GM19397 (cell line): ENCODE data around the gene SUDS3.
"Not testable (repeated sequence)": the region's sequence is repeated elsewhere in the genome, so short reads cannot be mapped to it uniquely, and the experiment has no call there.

ENCODE experiments used
- ATAC-seq: cut with Tn5 transposase; IDR thresholded peaks from one replicate; pipeline ENCODE4 v1.9.1; 2021; ENCODE audit warnings: mild to moderate bottlenecking, moderate library complexity; ENCODE audit not compliant: unreplicated experiment

The SUDS3 gene, protein sequence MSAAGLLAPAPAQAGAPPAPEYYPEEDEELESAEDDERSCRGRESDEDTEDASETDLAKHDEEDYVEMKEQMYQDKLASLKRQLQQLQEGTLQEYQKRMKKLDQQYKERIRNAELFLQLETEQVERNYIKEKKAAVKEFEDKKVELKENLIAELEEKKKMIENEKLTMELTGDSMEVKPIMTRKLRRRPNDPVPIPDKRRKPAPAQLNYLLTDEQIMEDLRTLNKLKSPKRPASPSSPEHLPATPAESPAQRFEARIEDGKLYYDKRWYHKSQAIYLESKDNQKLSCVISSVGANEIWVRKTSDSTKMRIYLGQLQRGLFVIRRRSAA

DNA sequence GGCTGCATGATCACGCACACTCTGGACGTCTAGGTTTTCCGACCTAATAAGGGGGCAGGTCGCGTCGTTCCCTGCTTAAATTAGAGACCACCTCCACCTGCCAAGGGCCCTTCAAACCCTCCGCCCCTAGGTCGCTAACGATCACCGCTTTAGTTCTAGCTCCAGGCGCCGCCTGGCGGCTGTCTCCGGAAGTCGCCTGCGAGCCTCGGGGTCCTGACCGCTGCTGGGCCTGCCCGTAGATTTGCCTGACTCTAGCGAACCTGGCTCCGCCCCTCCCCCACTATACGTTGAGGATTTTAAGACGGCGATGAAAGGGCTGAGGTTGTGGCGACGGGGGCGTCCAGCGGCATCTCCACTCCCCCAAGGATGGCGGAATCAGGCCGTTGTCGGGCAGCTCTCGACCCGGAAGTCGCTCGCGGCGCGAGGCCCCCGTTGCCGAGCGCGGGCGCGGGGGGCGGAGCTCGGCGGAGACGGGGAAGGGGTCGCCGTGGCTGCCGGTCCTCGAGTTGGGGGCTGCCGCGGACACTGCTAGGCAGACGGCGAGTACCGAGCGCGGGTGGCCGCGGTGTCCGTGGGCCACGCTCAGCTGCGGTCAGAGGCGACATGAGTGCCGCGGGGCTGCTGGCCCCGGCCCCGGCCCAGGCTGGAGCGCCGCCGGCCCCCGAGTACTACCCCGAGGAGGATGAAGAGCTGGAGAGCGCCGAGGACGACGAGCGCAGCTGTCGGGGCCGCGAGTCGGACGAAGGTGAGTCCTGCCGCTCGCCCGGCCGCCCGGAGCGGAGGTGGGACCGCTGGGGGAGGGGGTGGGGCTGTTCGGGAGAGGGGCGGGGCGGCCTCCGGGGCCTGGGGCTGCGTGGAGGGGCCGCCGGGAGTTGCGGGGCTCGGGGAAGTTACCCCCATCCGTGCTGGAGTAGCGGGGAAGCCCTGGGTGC is at the start of gene SUDS3:
Gene SUDS3, plus strand, starts transcription at position 467 of the 932 bp plus-strand sequence. Its CDS starts 137 bp downstream, at position 604.
- ATAC-seq: no peak

DNA sequence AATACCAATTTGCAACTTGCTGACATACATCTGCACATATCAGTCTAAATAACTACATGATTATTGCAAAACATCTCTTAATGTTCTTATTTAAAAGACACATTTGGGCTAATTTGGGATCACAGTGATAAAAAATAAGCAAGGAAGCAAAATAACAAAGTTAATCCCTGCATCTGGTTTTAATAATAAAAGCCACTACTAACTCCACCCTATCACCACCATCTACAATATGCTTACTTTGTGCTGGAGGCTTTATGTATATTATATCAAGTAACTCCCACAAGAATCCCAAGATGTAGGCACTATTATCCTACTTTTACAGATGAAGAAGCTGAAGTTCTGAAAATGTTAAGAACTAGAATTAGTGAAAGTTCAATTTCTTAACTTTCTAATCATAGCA is 49.4 kb upstream of the SUDS3 start:
- ATAC-seq: no peak

DNA sequence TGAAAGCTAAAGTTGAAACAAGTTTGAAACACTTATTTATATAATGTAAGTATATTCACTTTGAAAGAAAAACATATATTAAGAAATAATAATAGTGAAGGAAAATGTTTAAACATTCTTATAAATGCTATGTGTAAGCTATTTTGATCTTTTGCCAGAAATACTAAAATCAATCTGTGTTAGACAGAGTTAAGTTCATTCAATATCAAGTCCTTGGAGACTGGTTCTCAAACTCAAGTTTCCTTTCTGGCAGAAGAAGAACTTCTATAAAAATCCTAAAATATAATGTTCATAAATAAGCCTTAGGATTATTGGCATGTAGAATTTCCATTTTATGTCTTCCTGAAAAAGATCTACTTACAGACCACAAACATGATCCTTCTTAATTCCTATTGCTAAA is 49.0 kb upstream of the SUDS3 start:
- ATAC-seq: no peak

DNA sequence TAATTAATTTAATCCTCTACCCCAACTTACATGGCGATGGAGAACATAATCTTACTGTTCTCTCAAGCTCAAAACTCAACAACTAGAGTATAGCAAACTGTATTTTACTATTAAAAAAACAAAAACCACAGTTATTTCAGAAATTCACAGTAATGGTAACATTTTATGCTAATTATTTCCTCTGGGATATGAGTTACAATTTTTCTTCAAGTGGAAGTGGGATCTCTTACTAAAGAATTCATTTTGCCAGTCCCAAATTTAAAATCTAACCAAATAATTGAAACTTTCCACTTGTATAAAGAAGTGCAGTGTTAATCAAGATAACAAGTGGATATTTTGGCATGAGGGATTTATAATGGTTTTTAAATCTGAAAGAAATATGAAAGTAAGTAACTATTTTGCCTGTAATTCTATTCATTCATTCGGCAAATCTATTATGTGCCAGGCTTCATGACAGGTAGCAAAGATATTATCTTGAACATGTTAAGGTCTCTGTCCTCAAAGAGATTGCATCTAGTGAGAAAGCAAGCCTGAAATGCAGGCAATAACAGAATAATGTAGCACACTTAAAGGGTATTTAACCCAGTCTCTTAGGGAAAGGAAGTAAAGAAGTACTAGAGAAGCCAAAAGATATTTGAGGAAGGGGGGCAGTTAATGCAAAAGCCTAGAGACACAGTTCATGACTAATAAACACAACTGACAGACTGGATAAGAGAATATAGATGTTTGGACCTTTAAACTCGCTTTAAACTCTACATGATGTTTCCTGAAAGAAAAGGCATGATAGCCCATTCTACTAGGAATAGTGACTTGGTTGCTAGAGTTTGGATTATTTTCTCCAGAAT is 47.6 kb upstream of the SUDS3 start:
- ATAC-seq: no peak

DNA sequence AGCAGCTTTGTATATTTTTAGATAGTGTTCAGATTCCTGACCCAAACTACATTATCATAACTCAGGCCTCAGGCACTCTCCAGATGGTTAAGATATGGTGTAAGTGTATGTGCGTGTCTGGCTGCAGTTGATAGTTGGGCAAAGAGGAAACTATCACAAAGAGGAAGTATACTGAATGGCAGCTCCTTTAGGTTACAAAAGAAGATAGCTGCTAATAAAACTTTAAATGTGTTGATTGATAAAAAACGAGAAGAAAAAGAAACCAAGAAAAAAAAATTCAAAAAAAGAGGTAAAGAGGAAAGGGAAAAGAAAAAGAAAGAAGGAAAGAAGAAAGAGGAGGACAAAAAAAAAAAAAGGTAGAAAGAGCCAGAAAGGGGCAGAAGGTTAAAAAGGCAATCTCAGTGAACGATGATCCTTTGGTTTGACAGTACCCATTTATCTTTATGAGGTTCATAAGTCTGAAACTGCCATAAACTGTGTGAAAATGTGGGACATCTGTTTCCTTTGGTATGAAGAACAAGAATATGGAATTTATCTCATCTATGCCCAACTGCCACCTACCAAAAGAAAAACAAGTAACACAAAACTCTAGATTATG is 45.8 kb upstream of the SUDS3 start:
- ATAC-seq: peak; percentile 71

DNA sequence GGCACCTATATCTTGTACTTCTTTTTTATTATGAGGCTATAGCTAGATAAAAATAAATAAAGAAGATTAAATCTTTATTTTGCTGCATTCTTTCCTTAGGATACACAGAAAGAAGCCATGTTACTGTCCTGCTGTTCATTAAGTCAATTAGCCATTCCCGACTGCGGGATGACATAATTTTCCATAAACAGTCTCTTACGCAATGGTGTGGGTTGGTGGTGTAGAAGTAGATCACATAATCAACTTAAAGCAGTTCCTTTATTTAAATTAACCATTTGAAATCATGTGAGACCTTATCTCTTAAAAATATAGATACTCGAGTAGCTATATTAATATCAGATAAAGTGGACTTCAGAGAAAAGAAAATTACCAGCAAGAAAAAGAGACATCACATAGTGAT is 43.8 kb upstream of the SUDS3 start:
- ATAC-seq: no peak

DNA sequence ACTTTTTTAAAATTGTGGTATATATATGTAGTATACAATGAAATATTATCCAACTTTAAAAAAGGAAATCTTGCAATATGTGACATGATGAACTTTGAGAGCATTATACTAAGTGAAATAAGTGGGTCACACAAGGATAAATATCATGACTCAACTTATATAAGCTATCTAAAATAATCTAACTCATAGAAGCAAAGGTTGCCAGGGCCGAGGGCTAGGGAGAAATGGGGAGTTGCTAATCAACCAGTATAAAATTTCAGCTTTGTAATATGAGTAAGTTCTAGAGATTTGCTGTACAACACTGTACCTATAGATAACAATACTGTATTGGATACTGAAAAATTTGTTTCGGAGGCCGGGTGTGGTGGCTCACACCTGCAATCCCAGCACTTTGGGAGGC is 42.1 kb upstream of the SUDS3 start:
- no peak for ATAC-seq

DNA sequence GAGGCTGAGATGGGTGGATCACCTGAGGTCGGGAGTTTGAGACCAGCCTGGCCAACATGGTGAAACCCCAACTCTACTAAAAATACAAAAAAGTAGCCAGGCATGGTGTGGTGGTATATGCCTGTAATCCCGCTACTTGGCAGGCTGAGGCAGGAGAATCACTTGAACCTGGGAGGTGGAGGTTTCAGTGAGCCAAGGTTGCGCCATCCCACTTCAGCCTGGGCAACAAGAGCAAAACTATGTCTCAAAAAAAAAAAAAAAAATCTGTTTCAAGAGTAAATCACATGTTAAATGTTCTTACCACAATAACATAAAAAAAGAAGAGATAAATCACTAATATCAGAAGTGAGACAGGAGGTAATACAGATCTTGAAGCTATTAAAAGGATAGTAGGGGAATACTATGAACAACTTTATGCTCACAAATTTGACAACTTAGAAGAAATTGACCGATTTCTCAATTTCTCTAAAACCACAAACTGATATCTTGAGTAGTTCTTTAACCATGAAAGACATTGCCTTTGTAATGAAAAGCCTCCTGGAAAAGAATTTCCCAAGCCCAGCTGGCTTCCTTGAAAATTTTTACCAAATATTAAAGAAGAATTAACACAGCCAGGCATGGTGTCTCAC is 41.3 kb upstream of the SUDS3 start:
- no peak for ATAC-seq

DNA sequence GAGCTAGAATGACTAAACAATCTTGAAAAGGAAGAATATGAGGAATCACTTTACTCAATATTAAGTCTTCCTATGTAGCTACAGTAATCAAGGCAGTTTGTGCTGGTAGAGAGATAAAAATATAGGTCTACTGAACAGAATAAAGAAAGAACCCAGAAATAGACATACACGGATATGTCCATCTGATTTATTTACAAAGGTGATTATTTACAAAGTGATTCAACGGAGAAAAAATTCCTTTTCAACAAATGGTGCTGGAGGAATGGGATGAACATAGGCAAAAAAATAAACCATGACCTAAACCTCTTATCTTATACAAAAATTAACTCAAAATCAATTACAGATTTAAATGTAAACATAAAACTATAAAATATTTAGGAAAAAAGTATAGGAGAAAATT is 40.2 kb upstream of the SUDS3 start:
- ATAC-seq: no peak

DNA sequence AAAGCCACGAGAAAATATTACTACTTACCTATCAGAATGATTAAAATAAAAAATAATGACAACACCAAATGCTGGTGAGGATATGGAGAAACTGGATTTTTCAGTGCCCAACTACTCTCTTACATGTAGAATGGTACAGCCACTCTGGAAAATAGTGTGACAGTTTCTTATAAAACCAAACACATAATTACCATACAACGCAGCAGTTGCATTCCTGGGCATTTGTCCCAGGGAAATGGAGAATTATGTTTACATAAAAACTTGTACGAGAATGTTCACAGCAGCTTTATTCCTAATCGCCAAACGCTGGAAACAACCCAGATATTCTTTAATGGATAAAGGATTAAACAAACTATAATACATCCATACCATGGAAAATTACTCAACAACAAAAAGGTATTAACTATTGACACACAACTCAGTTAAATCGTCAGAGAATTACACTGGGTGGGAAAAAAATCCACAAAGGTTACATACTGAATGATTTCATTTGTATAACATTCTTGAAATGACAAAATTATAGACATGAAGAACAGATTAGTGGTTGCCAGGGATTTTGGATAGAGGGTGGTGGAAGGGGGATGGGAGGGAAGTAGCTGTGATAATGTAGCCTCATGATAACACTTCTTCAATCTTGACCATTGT is 39.0 kb upstream of the SUDS3 start:
- ATAC-seq: no peak

DNA sequence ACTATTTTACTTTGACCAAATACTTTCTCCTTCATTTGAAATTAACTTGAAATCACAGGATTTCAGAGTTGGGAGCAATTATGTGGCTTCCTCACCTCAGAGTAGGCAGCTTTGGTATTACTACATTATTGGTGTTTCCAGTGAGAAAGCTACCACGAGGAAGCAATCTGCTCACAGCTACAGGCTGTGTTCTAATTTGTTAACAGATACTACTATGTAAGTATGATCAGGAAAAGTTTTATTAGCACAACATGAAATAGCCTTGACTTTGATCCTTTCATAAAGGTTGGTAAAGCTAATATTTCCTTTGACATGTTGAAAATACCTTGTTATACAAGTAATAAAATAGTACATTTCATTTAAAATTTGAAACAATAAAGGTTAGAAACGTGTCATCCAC is 34.3 kb upstream of the SUDS3 start:
- no peak for ATAC-seq

DNA sequence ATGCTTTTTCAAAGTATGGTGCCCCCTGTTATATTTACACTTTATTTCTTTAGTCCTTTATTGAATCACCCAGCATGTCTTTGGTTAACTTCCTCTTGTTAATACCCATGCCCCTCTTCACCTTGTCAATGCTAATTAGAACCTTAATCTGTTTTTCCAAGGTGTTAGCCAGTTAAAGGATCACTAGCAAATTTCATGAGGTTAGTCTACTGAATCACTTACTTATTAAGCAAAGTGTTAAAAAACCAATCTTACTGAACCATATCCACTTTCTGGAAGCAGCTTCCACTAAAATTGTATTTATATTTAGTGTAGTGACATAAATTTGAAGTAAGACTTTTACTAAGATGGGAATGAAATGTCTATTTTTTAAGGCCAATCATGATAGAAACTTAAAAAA is 31.5 kb upstream of the SUDS3 start:
- no peak for ATAC-seq

DNA sequence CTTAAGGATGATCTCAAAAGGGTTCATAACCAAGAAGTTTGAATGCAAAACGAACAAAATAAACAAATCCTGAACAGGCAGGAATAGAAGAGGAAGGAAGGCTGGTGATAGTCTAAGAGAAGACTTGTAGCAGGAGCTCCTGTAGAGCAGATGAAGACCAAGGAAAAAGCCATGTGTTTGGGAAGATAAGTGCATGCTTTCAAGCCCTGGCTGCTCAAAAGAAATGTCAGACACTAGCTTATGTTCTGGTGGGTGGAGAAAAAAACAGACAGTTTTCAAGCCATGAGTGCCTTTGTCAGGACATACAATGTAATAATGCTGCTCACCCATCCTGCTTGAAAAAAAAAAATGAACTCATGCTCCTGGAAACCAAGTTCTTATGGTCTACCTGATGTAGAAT is 31.0 kb upstream of the SUDS3 start:
- no peak for ATAC-seq

DNA sequence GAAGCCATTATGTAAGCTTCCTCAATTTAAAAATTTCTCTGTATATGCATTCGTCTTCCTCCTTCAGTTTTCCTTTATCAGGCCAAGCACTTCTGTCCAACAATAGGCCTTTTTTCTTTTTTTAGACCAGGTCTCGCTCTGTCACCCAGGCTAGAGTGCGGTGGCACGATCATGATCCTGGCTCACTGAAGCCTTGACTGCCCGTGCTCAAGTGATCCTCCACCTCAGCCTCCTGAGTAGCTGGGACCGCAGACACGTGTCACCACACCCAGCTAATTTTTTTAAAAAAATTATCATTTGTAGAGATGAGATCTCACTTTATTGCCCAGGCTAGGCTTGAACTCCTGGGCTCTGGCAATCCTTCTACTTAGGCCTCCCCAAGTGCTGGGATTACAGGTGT is 29.5 kb upstream of the SUDS3 start:
- ATAC-seq: peak; percentile 68

DNA sequence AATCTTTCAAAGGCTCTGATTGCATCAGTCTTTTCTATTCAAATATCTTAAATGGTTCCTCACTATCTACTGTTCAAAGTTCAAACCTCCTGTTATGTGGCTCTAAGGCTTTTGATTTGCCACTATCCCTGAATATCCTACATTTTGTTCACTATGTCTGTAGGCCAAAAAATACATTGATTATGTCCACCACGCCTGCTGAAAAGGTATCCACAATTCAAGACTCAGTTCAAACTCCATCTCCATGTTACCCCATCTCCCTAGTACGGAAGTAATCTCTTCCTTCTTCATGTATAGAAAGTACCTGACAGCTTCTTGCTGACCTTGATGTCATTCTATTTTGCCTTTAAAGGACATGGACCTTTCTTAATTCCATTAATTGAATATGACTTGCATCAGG is 28.4 kb upstream of the SUDS3 start:
- ATAC-seq: no peak

DNA sequence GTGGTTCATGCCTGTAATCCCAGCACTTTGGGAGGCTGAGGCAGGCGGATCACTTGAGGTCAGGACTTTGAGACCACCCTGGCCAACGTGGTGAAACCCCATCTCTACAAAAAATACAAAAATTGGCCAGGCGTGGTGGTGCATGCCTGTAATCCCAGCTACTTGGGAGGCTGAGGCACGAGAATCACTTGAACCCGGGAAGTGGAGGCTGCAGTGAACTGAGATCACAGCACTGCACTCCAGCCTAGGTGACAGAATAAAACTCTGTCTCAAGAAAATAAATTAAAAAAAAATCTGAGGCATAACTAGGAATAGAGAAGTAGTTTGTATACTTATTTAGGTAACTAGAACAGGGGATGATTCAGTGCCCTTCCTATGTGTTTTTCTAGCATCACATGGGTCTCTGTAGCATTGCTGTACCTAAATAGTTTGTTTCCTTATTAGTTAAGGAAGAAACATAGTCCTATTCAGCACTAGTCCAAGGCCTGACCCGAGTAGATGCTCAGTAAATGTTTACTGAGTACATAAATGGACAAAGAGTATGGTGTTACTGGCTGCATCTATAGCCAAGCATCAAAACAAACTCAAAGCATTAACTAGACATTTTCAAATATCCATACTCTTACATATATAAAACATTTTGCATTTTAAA is 25.3 kb upstream of the SUDS3 start:
- no peak for ATAC-seq

DNA sequence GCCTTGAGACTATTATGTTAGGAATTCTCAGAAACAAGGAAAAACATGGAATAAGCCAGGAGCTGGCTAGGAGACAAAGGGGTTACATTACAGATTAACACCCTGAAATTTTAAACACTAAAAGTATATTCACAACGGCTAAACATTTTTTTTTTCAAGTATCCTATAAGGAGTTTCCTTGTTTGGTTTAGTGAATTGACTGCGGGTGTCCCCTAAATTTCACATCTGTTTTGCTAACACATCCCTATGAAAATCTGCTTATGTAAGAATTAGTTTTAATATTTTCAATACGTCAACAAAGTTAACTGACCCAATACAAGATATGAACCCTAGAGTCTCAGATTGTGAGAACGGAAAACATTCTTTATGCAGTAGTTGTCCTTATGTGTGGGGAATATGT is 22.6 kb upstream of the SUDS3 start:
- ATAC-seq: no peak

DNA sequence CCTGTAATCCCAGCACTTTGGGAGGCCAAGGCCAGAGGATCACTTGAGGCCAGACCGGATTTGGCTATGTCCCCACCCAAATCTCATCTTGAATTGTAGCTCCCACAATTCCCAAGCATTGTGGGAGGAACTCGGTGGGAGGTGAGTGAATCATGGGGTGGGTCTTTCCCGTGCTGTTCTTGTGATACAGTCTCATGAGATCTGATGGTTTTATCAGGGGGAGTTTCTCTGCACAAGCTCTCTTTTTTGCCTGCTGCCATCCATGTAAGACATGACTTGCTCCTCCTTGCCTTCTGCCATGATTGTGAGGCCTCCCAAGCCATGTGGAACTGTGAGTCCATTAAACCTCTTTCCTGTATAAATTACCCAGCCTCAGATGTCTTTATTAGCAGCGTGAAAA is 21.9 kb upstream of the SUDS3 start:
- not testable (repeated sequence) for ATAC-seq

DNA sequence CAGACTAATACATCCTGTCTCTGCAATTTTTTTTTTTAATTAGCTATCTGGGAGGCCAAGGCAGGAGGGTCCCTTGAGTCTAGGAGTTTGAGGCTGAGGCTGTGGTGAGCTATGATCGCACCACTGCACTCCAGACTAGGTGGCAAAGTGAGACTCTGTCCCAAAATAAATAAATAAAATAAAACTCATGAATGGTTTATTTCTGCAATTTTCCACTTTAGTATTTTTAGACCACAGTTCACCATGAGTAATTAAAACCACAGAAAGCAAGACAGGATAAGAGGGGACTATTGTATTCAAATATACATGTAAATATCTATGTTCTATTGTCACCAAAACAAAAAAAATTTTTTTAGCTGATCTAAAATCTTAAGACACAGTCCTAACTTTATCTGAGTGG is 21.5 kb upstream of the SUDS3 start:
- no peak for ATAC-seq
